ENCODE measurements around the gene ROPN1.

The ROPN1 gene

DNA sequence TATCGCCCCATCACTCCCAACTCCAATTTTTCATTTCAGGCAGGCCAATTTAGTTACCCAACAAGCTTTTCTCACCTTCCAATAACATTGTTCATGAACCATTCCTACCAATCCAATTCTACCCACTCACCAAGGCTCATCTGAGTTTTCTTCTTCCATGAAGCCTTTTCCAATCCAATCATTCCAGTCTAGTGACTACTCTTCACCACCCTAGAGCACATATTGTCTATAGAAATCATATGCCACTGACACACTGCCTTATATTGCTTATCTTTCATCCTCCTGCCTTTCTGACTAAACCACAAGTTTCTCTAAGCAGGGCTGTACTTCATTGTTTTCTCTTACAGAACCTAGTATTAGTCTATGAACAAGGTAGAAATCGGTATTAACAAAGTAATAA is 42.3 kb downstream of the ROPN1 start:
- peak; percentile 50 for DNase-seq (ENCODE audit: low read depth)

DNA sequence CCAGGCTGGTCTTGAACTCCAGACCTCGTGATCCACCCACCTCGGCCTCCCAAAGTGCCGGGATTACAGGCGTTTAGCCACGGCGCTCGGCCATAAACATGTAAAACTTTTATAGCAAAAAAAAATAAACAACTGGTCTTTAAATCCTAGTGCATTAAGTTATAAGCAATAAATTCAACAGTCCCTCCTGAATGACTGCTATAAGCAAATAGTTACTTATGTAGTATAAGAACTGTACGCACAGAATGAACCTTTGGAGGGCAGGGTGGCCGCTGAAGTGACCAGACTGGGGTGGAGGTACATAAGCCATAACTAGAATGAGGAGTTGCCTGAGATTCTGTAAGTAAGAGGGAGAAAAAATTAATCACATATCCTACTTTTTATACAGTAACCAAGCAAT is 43.5 kb downstream of the ROPN1 start:
- no peak for DNase-seq (ENCODE audit: low read depth)

DNA sequence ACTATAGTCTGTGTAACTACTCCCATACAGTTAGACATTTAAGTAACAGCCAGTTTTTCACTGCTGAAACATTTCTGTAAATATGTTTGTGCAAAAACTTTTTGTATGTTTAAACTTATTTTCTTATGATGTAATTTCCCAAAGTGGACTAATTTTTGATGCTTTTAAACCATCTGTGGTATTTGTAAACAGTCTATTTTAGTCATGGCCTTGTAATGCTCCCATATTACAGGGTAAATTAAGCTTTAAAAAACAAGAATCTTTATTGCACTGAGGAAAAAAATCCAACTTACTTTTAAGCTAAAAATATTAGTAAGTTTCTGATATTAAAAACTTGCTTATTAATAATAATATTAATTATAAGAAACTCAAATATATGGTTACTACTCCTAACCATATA is 44.4 kb downstream of the ROPN1 start:
- peak; percentile 16 for DNase-seq (ENCODE audit: low read depth)

DNA sequence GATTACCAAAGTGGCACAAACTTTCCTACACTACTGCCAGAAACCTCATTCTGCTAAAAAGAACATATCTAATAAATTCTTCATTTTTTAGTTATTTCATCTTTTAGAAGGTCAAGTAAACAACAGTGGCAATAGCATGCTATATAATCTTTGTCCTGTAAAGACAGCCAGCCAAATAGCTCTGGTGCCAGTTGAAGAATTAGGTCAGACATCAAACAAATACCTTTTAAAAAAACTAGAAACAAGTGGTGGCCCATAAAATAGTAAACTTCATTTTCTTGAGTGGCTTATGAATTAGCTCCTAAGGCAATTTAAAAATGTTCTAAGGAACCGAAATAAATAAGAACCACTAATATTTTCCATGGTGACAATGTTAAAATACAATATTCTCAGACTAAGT is 50.4 kb downstream of the ROPN1 start:
- no peak for DNase-seq (ENCODE audit: low read depth)

DNA sequence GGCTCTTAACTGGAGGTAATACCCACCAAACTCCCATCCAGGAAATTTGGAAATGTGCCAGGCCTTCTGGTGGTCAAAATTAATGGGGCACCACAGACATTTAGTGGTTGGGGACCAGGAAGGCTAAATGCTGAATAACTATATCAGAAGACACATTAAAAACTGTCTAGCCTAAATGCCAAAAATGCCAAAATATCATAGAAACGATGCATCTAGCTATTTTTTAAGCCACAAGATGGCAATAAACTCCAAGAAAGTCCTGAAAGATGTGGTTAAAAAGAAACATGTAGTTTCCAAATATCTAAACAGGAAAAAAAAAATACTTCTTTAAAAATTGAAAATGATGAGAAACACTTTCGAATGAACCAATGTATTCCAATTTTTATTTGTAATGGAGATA is 50.8 kb downstream of the ROPN1 start:
- no peak for DNase-seq (ENCODE audit: low read depth)

DNA sequence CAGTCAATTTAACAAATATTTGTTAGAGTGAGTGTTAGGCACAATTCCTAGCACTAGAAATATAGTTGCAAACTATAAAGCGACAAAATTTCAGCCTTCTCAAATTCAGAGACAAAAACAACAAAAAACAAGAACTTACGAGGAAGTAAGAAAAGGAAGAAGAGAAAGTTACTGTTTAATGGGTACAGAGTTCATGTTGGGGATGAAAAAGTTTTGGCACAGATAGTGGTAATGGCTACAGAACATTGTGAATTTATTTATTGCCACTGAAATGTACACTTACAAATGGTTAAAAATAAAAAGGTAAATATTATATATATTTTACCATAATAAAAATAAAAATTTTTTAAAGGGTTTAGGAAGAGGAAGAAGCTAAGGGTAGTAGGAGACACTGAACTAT is 52.2 kb downstream of the ROPN1 start:
- no peak for DNase-seq (ENCODE audit: low read depth)

DNA sequence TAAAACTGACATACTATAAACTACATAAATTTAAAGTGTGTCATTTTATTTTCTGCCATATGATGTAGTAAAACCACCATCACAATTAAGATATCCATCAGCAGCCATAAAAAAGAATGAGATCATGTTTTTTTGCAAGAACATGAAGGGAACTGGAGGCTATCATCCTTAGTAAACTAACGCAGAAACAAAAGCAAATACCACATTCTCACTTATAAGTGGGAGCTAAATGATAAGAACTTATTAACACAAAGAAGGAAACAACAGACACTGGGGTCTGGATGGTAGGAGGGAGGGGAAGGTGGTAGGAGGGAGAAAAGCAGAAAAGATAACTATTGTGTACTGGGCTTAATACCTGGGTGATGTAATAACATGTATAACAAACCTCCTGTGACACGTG is 55.5 kb downstream of the ROPN1 start:
- DNase-seq (ENCODE audit: low read depth) = no peak

DNA sequence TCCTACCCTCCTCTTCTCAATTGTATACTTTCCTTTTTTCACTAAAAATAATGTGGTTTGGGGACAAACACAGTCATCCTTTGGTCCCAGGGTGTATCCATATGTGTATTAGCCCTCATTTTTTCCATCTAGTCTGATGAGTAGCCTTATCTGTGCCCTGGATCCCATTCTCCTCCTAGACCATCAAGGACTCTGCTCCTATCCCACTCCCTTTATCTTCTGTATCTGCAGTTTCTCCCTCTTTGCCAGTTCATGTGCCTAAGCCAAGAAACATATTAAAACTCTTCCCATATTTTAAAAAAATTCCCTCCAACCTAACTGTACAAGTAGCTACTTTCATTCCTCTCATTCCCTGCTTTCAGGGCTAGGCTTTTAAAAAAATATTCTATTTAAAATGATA is 56.1 kb downstream of the ROPN1 start:
- no peak for DNase-seq (ENCODE audit: low read depth)

DNA sequence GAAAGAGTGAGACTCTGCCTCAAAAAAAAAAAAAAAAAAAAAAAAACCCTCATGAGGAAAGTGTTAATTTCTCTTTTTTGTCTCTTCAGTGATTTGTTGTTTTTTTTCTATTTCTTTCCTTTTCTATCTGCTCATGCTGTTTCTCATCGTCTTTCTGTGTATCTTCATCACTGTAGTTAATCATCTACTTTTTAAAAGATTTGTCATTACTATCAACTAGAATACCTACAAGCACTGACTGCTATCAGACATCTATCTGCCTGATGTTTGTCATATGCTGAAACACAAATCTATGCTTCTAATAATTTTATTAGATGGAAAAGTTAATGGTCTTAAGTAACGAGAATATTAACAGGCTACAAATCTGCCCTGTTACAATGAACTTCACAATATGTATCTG is 57.7 kb downstream of the ROPN1 start:
- no peak for DNase-seq (ENCODE audit: low read depth)

DNA sequence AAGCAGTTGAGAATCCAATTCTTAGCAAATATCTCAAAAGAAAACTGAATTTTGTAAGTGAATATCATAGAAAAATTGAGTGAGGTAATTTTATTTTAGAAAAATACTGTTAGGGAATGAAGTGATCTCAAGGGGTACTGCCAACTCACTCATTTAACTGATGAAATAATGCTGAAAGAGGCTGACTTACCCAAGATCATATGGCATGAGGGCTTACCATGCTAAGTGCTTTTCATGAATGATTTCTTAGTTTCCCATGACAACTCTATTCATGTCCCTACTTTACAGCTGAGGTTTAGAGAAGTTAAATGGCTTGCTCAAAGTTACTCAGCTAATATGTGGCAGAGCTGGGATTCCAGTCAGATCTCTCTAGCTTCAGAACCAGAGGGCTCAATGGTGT is 61.5 kb downstream of the ROPN1 start:
- no peak for DNase-seq (ENCODE audit: low read depth)

DNA sequence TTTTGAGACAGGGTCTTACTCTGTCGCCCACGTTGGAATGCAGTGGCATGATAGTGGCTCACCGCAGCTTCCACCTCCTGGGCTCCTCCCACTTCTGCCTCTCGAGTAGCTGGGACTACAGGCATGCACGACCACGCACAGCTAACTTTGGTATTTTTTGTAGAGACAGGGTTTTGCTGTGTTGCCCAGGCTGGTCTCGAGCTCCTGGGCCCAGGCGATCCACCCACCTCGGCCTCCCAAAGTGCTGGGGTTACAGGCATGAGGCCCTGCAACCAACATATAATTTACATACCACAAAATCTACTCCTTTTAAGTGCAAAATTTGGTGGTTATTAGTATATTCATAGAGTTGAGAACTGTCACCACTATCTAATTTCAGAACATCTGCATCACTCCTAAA is 62.6 kb downstream of the ROPN1 start:
- no peak for DNase-seq (ENCODE audit: low read depth)

DNA sequence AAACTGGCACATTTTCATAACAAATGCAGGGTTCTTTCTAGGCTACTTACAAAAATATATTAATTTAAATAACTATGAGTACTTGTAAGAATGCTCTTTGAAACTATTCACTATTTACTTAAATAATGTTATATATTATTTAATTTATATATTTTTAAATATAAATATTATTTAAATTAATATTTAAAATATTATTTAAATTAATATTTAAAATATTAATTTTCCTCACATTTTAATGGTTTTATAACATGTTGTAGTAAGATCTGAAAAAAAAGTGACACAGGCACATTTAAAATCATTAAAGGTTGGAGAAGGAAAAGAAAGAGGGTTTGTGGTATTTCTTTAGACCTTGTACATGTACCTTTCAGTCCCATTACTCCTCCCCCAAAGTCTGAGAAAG is 65.5 kb downstream of the ROPN1 start:
- DNase-seq (ENCODE audit: low read depth) = no peak

DNA sequence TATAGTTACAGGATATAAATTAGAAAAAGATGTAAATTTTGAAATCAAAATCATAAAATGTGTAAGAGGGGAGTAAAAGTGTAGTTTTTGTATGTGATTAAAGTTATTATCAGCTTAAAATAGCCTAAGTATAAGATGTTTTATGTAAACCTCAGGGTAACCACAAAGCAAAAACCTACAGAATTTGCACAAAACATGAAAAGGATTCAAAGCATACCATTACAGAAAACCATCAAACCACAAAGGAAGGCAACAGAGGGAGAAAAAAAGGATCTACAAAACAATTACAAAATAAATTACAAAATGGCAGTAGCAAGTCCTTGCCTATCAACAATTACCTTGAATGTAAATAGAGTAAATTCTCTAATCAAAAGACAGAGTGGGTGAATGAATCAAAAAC is 71.1 kb downstream of the ROPN1 start:
- no peak for DNase-seq (ENCODE audit: low read depth)

DNA sequence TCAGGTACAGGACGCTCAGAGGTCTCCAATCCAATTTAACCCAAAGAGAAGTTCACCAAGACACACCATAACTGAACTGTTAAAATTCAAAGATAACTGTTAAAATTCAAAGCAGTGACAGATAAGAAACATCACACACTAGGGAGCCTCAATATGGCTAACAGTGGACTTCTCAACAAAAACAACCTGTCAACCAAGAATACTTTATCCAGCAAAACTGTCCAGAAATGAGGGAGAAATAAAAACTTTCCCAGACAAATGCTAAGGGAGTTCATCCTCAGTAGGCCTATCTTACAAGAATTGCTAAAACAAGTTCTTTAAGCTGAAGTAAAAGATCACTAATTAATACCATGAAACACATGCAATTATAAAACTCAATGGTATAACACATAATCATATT is 71.5 kb downstream of the ROPN1 start:
- no peak for DNase-seq (ENCODE audit: low read depth)

DNA sequence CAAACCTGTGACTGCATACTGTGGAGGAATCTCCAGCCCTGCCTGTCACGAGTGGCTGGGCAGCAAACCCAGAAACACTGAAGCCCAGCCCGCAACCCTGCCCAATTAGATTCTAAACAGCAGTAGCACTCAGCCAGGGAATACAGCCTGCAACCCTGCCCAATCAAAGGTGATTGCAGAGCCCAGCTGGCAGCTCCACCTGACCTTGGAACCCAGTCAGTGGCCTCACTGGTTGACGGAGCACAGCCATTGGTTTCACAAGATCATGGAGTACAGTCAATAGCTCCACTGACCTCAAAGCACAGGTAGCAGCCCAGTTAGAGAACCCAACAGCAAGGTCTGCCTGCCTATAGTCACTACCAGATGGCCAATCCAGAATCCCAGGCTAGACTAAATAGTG is 72.6 kb downstream of the ROPN1 start:
- no peak for DNase-seq (ENCODE audit: low read depth)
